Esophagus squamous epithelium (tissue), 4 donors: Measurements from ENCODE around the gene ERGIC2.

Experiments used
- CTCF ChIP-seq, 6 experiments: fragments of 450-650 bp in 4 of 6; fragments of 200-600 bp in 2 of 6; sonication (generic) in 2 of 6; IDR thresholded peaks; one replicate each; pipeline ENCODE4 v1.5.1; 2016 to 2019; ENCODE audit warnings: antibody characterized with exemption in 6 of 6, mild to moderate bottlenecking in 4 of 6, moderate library complexity in 4 of 6
- POLR2A ChIP-seq, 4 donors: fragments of 450-650 bp; IDR thresholded peaks; one replicate each; pipeline ENCODE4 v1.6.1; 2017; ENCODE audit warnings: antibody characterized with exemption in 4 of 4, mild to moderate bottlenecking in 4 of 4, moderate library complexity in 3 of 4

- TF ChIP-seq CTCF (IDR thresholded peaks at IDR 0.05): no peak
- TF ChIP-seq POLR2A (IDR thresholded peaks at IDR 0.05): no peak
Measured at GRCh38 chr12:29346769-29347421, 34.1 kb downstream of the ERGIC2 start.
